CD4-positive, CD25-positive, alpha-beta regulatory T cell (primary cell): ENCODE measurements around the gene HIC1. TPM values are rescaled to one million over a fixed set of nuclear protein-coding genes. Genes with fewer than 3 reads are reported as not detected.

Experiments used
- ATAC-seq, 2 donors: fragments of 150-1000 bp; cut with Tn5 transposase; one replicate each; pipeline ENCODE4 v1.10.0; 2021; ENCODE audit warnings: low read depth in 2 of 2, moderate number of reproducible peaks in 2 of 2, moderate library complexity in 1 of 2
- DNase-seq, 3 donors: peaks; one replicate each; pipeline versions ENCODE4 v3.0.0 to v3.0.0-alpha.2; 2012 to 2022; ENCODE audit warnings: mixed read lengths in 1 of 3
- H3K27ac ChIP-seq: one replicate; pipeline ENCODE4 v1.7.0; 2013; ENCODE audit warnings: mild to moderate bottlenecking, low read length; ENCODE audit not compliant: insufficient read depth, poor library complexity, severe bottlenecking
- H3K27me3 ChIP-seq: one replicate; pipeline ENCODE4 v1.7.0; 2013; ENCODE audit warnings: low read length; ENCODE audit not compliant: control insufficient read depth, insufficient read depth
- H3K36me3 ChIP-seq: one replicate; pipeline ENCODE4 v1.7.0; 2013; ENCODE audit warnings: mild to moderate bottlenecking, low read length, moderate library complexity; ENCODE audit not compliant: control insufficient read depth, insufficient read depth
- H3K4me1 ChIP-seq: 2 replicates; pipeline ENCODE4 v1.7.0; 2013; ENCODE audit warnings: mild to moderate bottlenecking, low read length; ENCODE audit not compliant: insufficient read depth, control insufficient read depth, poor library complexity, severe bottlenecking
- H3K4me3 ChIP-seq: one replicate; pipeline ENCODE4 v1.7.0; 2013; ENCODE audit warnings: low read depth, mild to moderate bottlenecking, low read length, moderate library complexity
- H3K9me3 ChIP-seq, 2 experiments: 1 replicate in 1 of 2; 2 replicates in 1 of 2; pipeline ENCODE4 v1.7.0; 2013; ENCODE audit warnings: low read length in 2 of 2, mild to moderate bottlenecking in 1 of 2, moderate library complexity in 1 of 2; ENCODE audit not compliant: control insufficient read depth in 2 of 2
- H3K27ac Mint-ChIP-seq, 3 donors: one replicate each; pipeline ENCODE4 v1.8.0; 2020 to 2022; ENCODE audit warnings: mild to moderate bottlenecking in 3 of 3, mixed read lengths in 3 of 3, moderate library complexity in 2 of 3
- H3K27me3 Mint-ChIP-seq: one replicate; pipeline ENCODE4 v1.8.0; 2022; ENCODE audit warnings: mild to moderate bottlenecking, mixed read lengths
- H3K36me3 Mint-ChIP-seq: one replicate; pipeline ENCODE4 v1.8.0; 2020; ENCODE audit warnings: mixed read lengths
- H3K4me1 Mint-ChIP-seq, 4 donors: one replicate each; pipeline ENCODE4 v1.8.0; 2020 to 2022; ENCODE audit warnings: mixed read lengths in 4 of 4, mild to moderate bottlenecking in 1 of 4
- H3K4me3 Mint-ChIP-seq, 4 donors: one replicate each; pipeline ENCODE4 v1.8.0; 2020 to 2022; ENCODE audit warnings: mild to moderate bottlenecking in 4 of 4, mixed read lengths in 4 of 4, moderate library complexity in 3 of 4
- H3K9me3 Mint-ChIP-seq, 7 donors: one replicate each; pipeline ENCODE4 v1.8.0; 2020 to 2022; ENCODE audit warnings: mixed read lengths in 7 of 7, mild to moderate bottlenecking in 3 of 7, moderate library complexity in 2 of 7
- polyA plus RNA-seq, 4 donors: library from polyadenylated mRNA; unstranded; fragments of 300-500 nt; fragmentation: Illumina TruSeq; gene quantifications; one replicate each; pipeline ENCODE4 v1.2.3, GENCODE V29; 2021
- total RNA-seq: library from RNA; stranded (reverse); gene quantifications from one replicate; pipeline ENCODE4 v1.2.3, GENCODE V29; 2022

HIC1 gene
- total and polyA plus RNA-seq, 5 donors from 2014 or later, result 0.14 to 1.3 (median 0.64) TPM; not detected in 1

GRCh38 chr17:2037155-2037554 lies 17.7 kb upstream of the HIC1 start:
- H3K27me3 Mint-ChIP-seq, result no peaks in the 10 kb centered on the region
- peaks cover 25% of the 10 kb centered on the region for H3K36me3 ChIP-seq

GRCh38 chr17:2040219-2040827 lies 14.6 kb upstream of the HIC1 start:
- H3K27me3 ChIP-seq, result no peaks in the 10 kb centered on the region
- H3K27ac ChIP-seq, result no peak overlapping the region
- no peaks in the 10 kb centered on the region for H3K27me3 Mint-ChIP-seq
- peak overlapping the region; percentile 32 to 94 (median 74) for H3K4me3 Mint-ChIP-seq
- H3K9me3 Mint-ChIP-seq, result peaks cover 0 to 2% (median 0%) of the 10 kb centered on the region in 7 donors
- H3K36me3 Mint-ChIP-seq, result peaks cover 20% of the 10 kb centered on the region
- ATAC-seq, result no peak
- H3K4me1 Mint-ChIP-seq, result peaks cover 5 to 29% (median 17%) of the 10 kb centered on the region in 4 donors
- peaks cover 18% of the 10 kb centered on the region for H3K4me1 ChIP-seq
- no peak overlapping the region for H3K4me3 ChIP-seq
- H3K36me3 ChIP-seq, result peaks cover 25% of the 10 kb centered on the region
- H3K27ac Mint-ChIP-seq, result peak overlapping the region in 2 of 3 donors; percentile 56 to 74
- DNase-seq, result no peak
- H3K9me3 ChIP-seq, result no peaks in the 10 kb centered on the region

More at GRCh38 chr17:2037155-2037554, 17.7 kb upstream of the HIC1 start:
- DNase-seq (no peak), ATAC-seq (no peak)
- H3K4me1 Mint-ChIP-seq, result peaks cover 0 to 22% (median 3%) of the 10 kb centered on the region in 4 donors
- H3K4me3 ChIP-seq, result no peak overlapping the region
- no peaks in the 10 kb centered on the region for H3K27me3 ChIP-seq
- peaks cover 19% of the 10 kb centered on the region for H3K36me3 Mint-ChIP-seq
- H3K27ac Mint-ChIP-seq, result no peak overlapping the region
- H3K9me3 Mint-ChIP-seq, result peaks cover 0 to 2% (median 0%) of the 10 kb centered on the region in 7 donors
- H3K27ac ChIP-seq, result no peak overlapping the region
- H3K9me3 ChIP-seq, result no peaks in the 10 kb centered on the region
- peaks cover 11% of the 10 kb centered on the region for H3K4me1 ChIP-seq
- peak overlapping the region in 1 of 4 donors; percentile 73 for H3K4me3 Mint-ChIP-seq

GRCh38 chr17:2040942-2041560 lies 13.9 kb upstream of the HIC1 start:
- DNase-seq (no peak), ATAC-seq (no peak)
- H3K9me3 ChIP-seq, result no peaks in the 10 kb centered on the region
- Mint-ChIP-seq H3K27me3 (no peaks in the 10 kb centered on the region), H3K4me1 (peaks cover 5 to 29% (median 17%) of the 10 kb centered on the region in 4 donors), H3K27ac (peak overlapping the region in 2 of 3 donors; percentile 56), H3K9me3 (peaks cover 0 to 2% (median 0%) of the 10 kb centered on the region in 7 donors), H3K36me3 (peaks cover 20% of the 10 kb centered on the region), H3K4me3 (peak overlapping the region; percentile 32 to 94 (median 74))
- peaks cover 24% of the 10 kb centered on the region for H3K36me3 ChIP-seq
- peaks cover 18% of the 10 kb centered on the region for H3K4me1 ChIP-seq
- H3K27me3 ChIP-seq, result no peaks in the 10 kb centered on the region
- H3K4me3 ChIP-seq, result no peak overlapping the region
- H3K27ac ChIP-seq, result peak overlapping the region; percentile 87

- peak within 1 kb of the TSS; percentile 89 to 94 (median 92) for H3K4me3 Mint-ChIP-seq
- peaks cover 17% of the 10 kb centered on the region for H3K36me3 Mint-ChIP-seq
- DNase-seq, result peak; percentile 96 to 97 (median 96)
- peak within 1 kb of the TSS; percentile 87 for H3K27ac ChIP-seq
- H3K9me3 Mint-ChIP-seq, result peaks cover 0 to 2% (median 0%) of the 10 kb centered on the region in 7 donors
- peaks cover 16% of the 10 kb centered on the region for H3K36me3 ChIP-seq
- H3K4me1 ChIP-seq, result peaks cover 18% of the 10 kb centered on the region
- ATAC-seq, result peak; percentile 91 to 94
- no peaks in the 10 kb centered on the region for H3K27me3 ChIP-seq
- H3K4me3 ChIP-seq, result peak within 1 kb of the TSS; percentile 80
- peaks cover 5 to 29% (median 17%) of the 10 kb centered on the region in 4 donors for H3K4me1 Mint-ChIP-seq
- H3K9me3 ChIP-seq, result no peaks in the 10 kb centered on the region
- no peaks in the 10 kb centered on the region for H3K27me3 Mint-ChIP-seq
- peak within 1 kb of the TSS; percentile 84 to 93 (median 85) for H3K27ac Mint-ChIP-seq
Observed at GRCh38 chr17:2041561-2042389, 13.1 kb upstream of the HIC1 start, which contains the start of gene OVCA2. OVCA2 (plus strand) TSS chr17:2042022; CDS start chr17:2042048, 26 bp downstream.

- Mint-ChIP-seq H3K4me3 (peak overlapping the region; percentile 89 to 94 (median 92)), H3K4me1 (peaks cover 5 to 29% (median 17%) of the 10 kb centered on the region in 4 donors), H3K36me3 (peaks cover 14% of the 10 kb centered on the region), H3K27ac (peak overlapping the region; percentile 84 to 93 (median 85)), H3K9me3 (peaks cover 0 to 2% (median 0%) of the 10 kb centered on the region in 7 donors), H3K27me3 (no peaks in the 10 kb centered on the region)
- peak overlapping the region; percentile 87 for H3K27ac ChIP-seq
- H3K27me3 ChIP-seq, result no peaks in the 10 kb centered on the region
- H3K36me3 ChIP-seq, result peaks cover 11% of the 10 kb centered on the region
- no peak for DNase-seq
- H3K9me3 ChIP-seq, result no peaks in the 10 kb centered on the region
- H3K4me3 ChIP-seq, result peak overlapping the region; percentile 80
- peaks cover 18% of the 10 kb centered on the region for H3K4me1 ChIP-seq
- ATAC-seq, result no peak
Observed at GRCh38 chr17:2042390-2042847, 12.5 kb upstream of the HIC1 start.

GRCh38 chr17:2042933-2043332 lies 12.0 kb upstream of the HIC1 start:
- Mint-ChIP-seq H3K4me1 (peaks cover 5 to 29% (median 17%) of the 10 kb centered on the region in 4 donors), H3K27ac (peak overlapping the region; percentile 63 to 72 (median 70)), H3K4me3 (peak overlapping the region; percentile 89 to 94 (median 92)), H3K36me3 (peaks cover 11% of the 10 kb centered on the region), H3K27me3 (no peaks in the 10 kb centered on the region), H3K9me3 (peaks cover 0 to 2% (median 0%) of the 10 kb centered on the region in 7 donors)
- Histone ChIP-seq H3K36me3 (peaks cover 6% of the 10 kb centered on the region), H3K4me3 (peak overlapping the region; percentile 80), H3K9me3 (no peaks in the 10 kb centered on the region), H3K4me1 (peaks cover 18% of the 10 kb centered on the region), H3K27me3 (no peaks in the 10 kb centered on the region), H3K27ac (no peak overlapping the region)
- DNase-seq (no peak), ATAC-seq (no peak)

- peaks cover 4% of the 10 kb centered on the region for H3K36me3 Mint-ChIP-seq
- H3K36me3 ChIP-seq, result peaks cover 6% of the 10 kb centered on the region
- H3K27me3 ChIP-seq, result no peaks in the 10 kb centered on the region
- peaks cover 5 to 35% (median 17%) of the 10 kb centered on the region in 4 donors for H3K4me1 Mint-ChIP-seq
- H3K9me3 Mint-ChIP-seq, result peaks cover 0 to 2% (median 0%) of the 10 kb centered on the region in 7 donors
- H3K4me3 ChIP-seq, result no peak overlapping the region
- H3K4me3 Mint-ChIP-seq, result peak overlapping the region; percentile 89 to 94 (median 92)
- H3K27me3 Mint-ChIP-seq, result no peaks in the 10 kb centered on the region
- H3K27ac ChIP-seq, result no peak overlapping the region
- ATAC-seq, result no peak
- H3K27ac Mint-ChIP-seq, result peak overlapping the region in 2 of 3 donors; percentile 70 to 72
- H3K9me3 ChIP-seq, result no peaks in the 10 kb centered on the region
- DNase-seq, result no peak
- peaks cover 21% of the 10 kb centered on the region for H3K4me1 ChIP-seq
Observed at GRCh38 chr17:2043785-2044184, 11.1 kb upstream of the HIC1 start.
